GM23248 (cell line): Measurements from ENCODE around the gene TMEM255B.

ENCODE experiments used
- EZH2 ChIP-seq: fragments of 200-600 bp; sonication (generic); IDR thresholded peaks from 2 replicates; pipeline ENCODE4 v1.6.1; 2018; ENCODE audit warnings: antibody characterized with exemption, mild to moderate bottlenecking; ENCODE audit not compliant: insufficient read depth, poor library complexity, severe bottlenecking
- EZH2phosphoT487 ChIP-seq: fragments of 200-600 bp; sonication (generic); IDR thresholded peaks from 2 replicates; pipeline ENCODE4 v1.6.1; 2018; ENCODE audit warnings: antibody characterized with exemption, moderate library complexity, mild to moderate bottlenecking, low read depth; ENCODE audit not compliant: insufficient read depth

DNA sequence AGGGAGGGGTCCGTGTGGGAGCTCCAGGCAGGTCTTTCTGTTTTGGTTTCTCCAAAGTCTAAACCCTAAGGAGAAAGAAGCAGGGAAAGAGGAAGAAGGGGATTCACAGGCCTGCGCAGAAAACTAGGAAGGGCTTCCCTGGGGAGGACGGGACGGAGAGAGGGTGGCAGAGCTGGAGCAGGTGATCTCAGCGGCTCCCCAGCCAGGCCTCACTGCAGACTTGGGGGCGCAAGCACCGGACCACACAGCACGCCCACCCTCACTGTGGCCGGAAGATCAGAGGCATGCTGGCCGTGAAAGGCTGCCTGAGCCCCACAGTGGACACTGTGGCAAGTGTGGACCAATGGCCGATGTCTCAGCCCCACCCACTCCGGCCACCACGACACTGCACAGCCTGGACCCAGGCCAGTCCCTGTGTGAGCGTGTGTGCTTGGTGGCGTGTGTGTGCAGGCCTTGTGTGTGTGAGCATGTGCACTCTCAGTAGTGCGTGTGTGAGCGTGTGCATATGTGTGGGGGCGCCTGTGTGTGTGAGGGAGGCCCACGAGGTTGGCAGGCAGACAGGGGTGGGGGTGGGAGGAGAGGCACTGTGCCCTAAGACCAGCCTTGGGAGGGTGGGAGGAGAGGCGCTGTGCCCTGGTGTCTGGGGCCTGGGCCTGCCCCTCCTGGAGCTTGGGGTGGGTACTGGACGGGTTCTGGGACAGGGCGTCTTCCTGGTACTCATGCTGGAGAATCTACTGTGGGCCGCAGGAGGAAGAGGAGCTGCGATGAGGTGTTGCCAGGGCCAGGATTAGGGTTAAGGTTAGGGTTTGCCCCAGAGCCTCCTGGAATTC, 15.4 kb upstream of the TMEM255B start:
- TF ChIP-seq EZH2phosphoT487 (no peak), EZH2 (no peak)
